NB4 (cell line): Measurements from ENCODE around the gene ELOVL7.

Experiments
- CTCF ChIP-seq: IDR thresholded peaks from one replicate; pipeline ENCODE4 v1.5.1; 2012; ENCODE audit warnings: low read depth, low read length
- POLR2A ChIP-seq: IDR thresholded peaks from 2 replicates; pipeline ENCODE4 v1.6.1; 2011; ENCODE audit warnings: mild to moderate bottlenecking; ENCODE audit not compliant: insufficient read length; ENCODE audit errors: extremely low read depth

GRCh38 chr5:60852317-60852716 is 8.2 kb upstream of the ELOVL7 start:
- TF ChIP-seq CTCF (no peak), POLR2A (no peak)
